SK-N-MC (cell line): ENCODE measurements around the gene MET.

Experiments used
- DNase-seq: peaks from one replicate; pipeline ENCODE4 v3.0.0-alpha.2; 2011; ENCODE audit warnings: low read depth, low spot score
- H3K27ac ChIP-seq: fragments of 200-600 bp; sonication (generic); 2 replicates; pipeline ENCODE4 v1.5.1; 2016; ENCODE audit warnings: mixed run types
- H3K36me3 ChIP-seq: fragments of 200-600 bp; sonication (generic); 2 replicates; pipeline ENCODE4 v1.6.1; 2017; ENCODE audit warnings: antibody characterized with exemption, low read length, mixed read lengths; ENCODE audit not compliant: insufficient read depth
- H3K4me3 ChIP-seq: fragments of 200-600 bp; sonication (generic); 2 replicates; pipeline ENCODE4 v1.5.1; 2016
- H3K9ac ChIP-seq: fragments of 200-600 bp; sonication (generic); 2 replicates; pipeline ENCODE4 v1.8.0; 2017; ENCODE audit warnings: mixed run types, mixed read lengths; ENCODE audit not compliant: insufficient read length
- H3K9me3 ChIP-seq: fragments of 200-600 bp; sonication (generic); 2 replicates; pipeline ENCODE4 v1.6.1; 2017; ENCODE audit warnings: low read depth, mild to moderate bottlenecking, antibody characterized with exemption, low read length, moderate library complexity, mixed read lengths
- EZH2 ChIP-seq: fragments of 200-600 bp; sonication (generic); IDR thresholded peaks from one replicate; pipeline ENCODE4 v1.6.1; 2017; ENCODE audit warnings: antibody characterized with exemption
- FOXP2 ChIP-seq: optimal IDR thresholded peaks from 2 replicates; pipeline ENCODE3; 2011; ENCODE audit warnings: mild to moderate bottlenecking, moderate library complexity; ENCODE audit not compliant: insufficient read depth; ENCODE audit errors: extremely low read length, control extremely low read depth
- POLR2AphosphoS5 ChIP-seq: IDR thresholded peaks from 2 replicates; pipeline ENCODE4 v1.6.1; 2012; ENCODE audit warnings: mild to moderate bottlenecking, low read depth, low read length, borderline replicate concordance

The MET gene

GRCh38 chr7:116671681-116672595 lies at the start of gene MET:
MET (plus strand) TSS chr7:116672196; CDS start chr7:116699085, 26,889 bp downstream.
- H3K9ac ChIP-seq = peak within 1 kb of the TSS; percentile 73
- no peaks in the 10 kb centered on the region for H3K9me3 ChIP-seq
- no peaks in the 10 kb centered on the region for H3K36me3 ChIP-seq
- H3K27ac ChIP-seq = peak within 1 kb of the TSS; percentile 20; the same call in 1 of the 2 replicates
- H3K4me3 ChIP-seq = peak within 1 kb of the TSS; percentile 95
- DNase-seq = no peak
- TF ChIP-seq FOXP2 (no peak), EZH2 (no peak), POLR2AphosphoS5 (no peak)

- no peak for DNase-seq
- no peak overlapping the region for H3K27ac ChIP-seq
- H3K4me3 ChIP-seq = no peak overlapping the region
- no peaks in the 10 kb centered on the region for H3K9me3 ChIP-seq
- no peaks in the 10 kb centered on the region for H3K36me3 ChIP-seq
- no peak overlapping the region for H3K9ac ChIP-seq
- TF ChIP-seq POLR2AphosphoS5 = no peak
- TF ChIP-seq FOXP2 = no peak
- no peak for TF ChIP-seq EZH2
These were observed 45.1 kb upstream of the MET start for GRCh38 chr7:116626886-116627285.

DNA sequence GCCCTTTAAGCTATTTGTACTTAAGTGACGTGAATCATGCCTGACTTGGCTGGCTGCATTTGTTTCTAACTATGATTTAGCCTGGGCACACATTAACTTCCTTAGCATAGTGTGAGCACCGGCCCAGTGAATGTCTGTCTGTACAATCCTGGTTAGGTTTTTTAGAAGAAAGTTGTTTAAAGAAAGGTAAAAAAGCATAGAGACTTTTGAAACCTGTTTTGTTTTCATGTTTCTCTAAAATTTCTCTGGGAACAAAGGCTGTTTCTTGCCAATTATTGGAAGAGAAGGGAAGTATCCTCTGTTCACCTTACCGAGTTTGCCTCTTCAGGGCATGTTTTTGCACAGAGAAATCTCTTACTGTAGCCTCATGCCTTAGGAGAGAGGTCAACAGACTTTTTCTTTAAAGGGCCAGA lies 42.9 kb upstream of the MET start:
- no peak for DNase-seq
- Histone ChIP-seq H3K9me3 (no peaks in the 10 kb centered on the region), H3K36me3 (no peaks in the 10 kb centered on the region), H3K27ac (peak overlapping the region; percentile 30; the same call in 1 of the 2 replicates), H3K4me3 (no peak overlapping the region), H3K9ac (no peak overlapping the region)
- TF ChIP-seq FOXP2 (no peak), EZH2 (no peak), POLR2AphosphoS5 (no peak)

GRCh38 chr7:116630357-116630756 lies 41.6 kb upstream of the MET start:
- H3K36me3 ChIP-seq = no peaks in the 10 kb centered on the region
- TF ChIP-seq POLR2AphosphoS5 (no peak), EZH2 (no peak), FOXP2 (no peak)
- no peak for DNase-seq
- H3K9me3 ChIP-seq = no peaks in the 10 kb centered on the region
- H3K9ac ChIP-seq = no peak overlapping the region
- H3K4me3 ChIP-seq = no peak overlapping the region
- H3K27ac ChIP-seq = peak overlapping the region; percentile 96

DNA sequence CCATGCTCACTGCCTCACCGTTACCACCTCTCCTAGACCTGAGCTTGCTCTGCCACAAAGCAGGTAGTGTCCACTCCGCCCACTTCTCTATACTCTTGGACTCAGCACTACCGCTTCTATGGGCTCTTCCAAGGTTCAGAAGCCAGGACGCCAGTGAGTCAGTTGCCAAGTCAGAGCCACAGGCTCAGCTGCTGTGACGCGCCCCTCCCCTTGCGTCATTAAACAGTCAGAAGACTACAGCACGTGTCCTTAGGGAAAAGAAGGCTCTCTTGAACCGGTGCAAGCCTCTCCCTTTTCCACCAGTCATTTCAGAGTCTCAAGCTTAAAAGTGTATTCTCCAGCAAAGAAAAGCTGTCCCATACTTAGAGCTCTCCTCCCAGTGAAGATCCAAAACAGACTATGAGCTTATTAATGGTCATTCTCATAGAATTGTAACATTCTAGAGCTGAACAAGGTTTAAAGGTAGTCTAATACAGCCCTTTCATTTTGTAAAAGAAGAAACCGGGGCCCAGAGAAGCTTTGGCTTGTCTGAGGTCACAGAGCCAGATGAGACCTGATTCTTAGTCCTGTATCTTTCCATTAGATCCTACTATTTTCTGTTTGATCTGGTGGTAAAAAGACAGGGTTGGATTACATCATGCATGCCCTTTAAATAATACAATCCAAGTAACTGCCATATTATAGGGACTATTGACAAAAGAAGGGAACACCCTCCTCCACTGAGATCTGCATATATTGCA lies 40.9 kb upstream of the MET start:
- Histone ChIP-seq H3K9ac (peak overlapping the region; percentile 27), H3K27ac (peak overlapping the region; percentile 96), H3K4me3 (peak overlapping the region; percentile 64), H3K36me3 (no peaks in the 10 kb centered on the region), H3K9me3 (no peaks in the 10 kb centered on the region)
- DNase-seq = peak; percentile 5
- TF ChIP-seq FOXP2 (peak; percentile 62), EZH2 (no peak)

- H3K9ac ChIP-seq = peak overlapping the region; percentile 66
- DNase-seq = peak; percentile 30
- TF ChIP-seq FOXP2 (no peak), EZH2 (no peak), POLR2AphosphoS5 (no peak)
- H3K9me3 ChIP-seq = no peaks in the 10 kb centered on the region
- peak overlapping the region; percentile 64 for H3K4me3 ChIP-seq
- H3K27ac ChIP-seq = peak overlapping the region; percentile 96
- H3K36me3 ChIP-seq = no peaks in the 10 kb centered on the region
These were observed 40.3 kb upstream of the MET start for GRCh38 chr7:116631676-116632075.

- peak overlapping the region; percentile 96 for H3K27ac ChIP-seq
- no peaks in the 10 kb centered on the region for H3K36me3 ChIP-seq
- peak overlapping the region; percentile 66 for H3K9ac ChIP-seq
- H3K4me3 ChIP-seq = peak overlapping the region; percentile 64
- peak; percentile 42 for DNase-seq
- TF ChIP-seq FOXP2 (no peak), POLR2AphosphoS5 (no peak), EZH2 (no peak)
- no peaks in the 10 kb centered on the region for H3K9me3 ChIP-seq
These were observed 39.6 kb upstream of the MET start for GRCh38 chr7:116632384-116632783.

DNA sequence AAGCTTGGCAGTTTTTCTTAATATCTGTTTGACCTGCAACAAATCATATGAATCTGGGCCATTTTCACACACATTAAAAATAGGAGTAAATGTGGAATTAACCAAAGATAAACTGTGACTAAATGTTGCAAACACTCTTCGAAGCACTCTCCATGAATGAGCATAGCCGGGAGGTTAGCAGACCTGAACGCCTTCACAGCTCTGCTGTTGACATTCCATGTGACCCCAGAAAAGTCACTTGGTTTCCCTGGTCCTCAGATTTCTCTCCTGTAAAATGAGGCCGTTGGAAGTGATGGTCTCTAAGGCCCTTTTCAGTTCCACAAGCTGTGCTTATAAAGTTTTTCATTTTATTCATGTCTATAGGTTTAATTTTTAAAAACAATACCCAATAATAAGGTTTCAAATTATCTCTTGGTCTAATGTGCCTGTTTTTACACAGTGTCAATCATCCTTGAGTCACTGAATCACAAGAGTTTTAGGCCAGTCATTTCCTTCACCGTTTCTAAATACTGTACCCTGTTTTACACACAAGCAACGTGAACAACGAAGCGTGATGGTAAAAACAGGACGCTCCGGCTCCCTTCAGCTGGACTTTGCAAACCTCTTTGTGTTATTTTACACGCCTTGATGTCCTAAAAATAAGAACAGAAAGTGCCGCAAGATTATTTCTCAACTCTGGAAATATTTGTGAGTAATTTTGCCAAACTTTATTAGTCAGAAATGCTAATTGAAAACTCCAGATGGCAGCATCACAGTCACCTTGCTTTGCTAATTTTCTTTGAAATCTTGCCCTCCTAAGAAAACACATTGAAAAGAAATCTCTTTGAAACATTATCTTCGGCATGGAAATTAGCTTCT lies 38.6 kb upstream of the MET start:
- H3K9ac ChIP-seq = no peak overlapping the region
- no peaks in the 10 kb centered on the region for H3K9me3 ChIP-seq

More for the DNA sequence above, 38.6 kb upstream of the MET start:
- Histone ChIP-seq H3K27ac (peak overlapping the region; percentile 96; the same call in 1 of the 2 replicates), H3K36me3 (no peaks in the 10 kb centered on the region), H3K4me3 (no peak overlapping the region)
- DNase-seq = no peak
- TF ChIP-seq FOXP2 (no peak), POLR2AphosphoS5 (no peak), EZH2 (no peak)
